Panc1 (cell line): ENCODE measurements around the gene RASSF10. TPM values are rescaled to one million over a fixed set of nuclear protein-coding genes. Genes with fewer than 3 reads are reported as not detected.

Experiments
- ATAC-seq: fragments of 200-7000 bp; cut with Tn5 transposase; 2 replicates; pipeline ENCODE4 v1.9.1; 2020; ENCODE audit warnings: mild to moderate bottlenecking, moderate library complexity
- BruUV-seq: library from RNA; stranded (reverse); fragments of 400-500 nt; replicated peaks from 2 replicates; lab custom pipeline; 2021; lab: Mats Ljungman, UMichigan
- CTCF ChIA-PET: fragments of 300-600 bp; sonication (Branson Sonifier 250); formaldehyde crosslinking; loops from one replicate; lab custom pipeline; 2022; ENCODE audit warnings: antibody characterized with exemption; lab: Charles Lee
- POLR2A ChIA-PET: fragments of 300-600 bp; sonication (Branson Sonifier 250); formaldehyde crosslinking; loops from one replicate; lab custom pipeline; 2022; ENCODE audit warnings: antibody characterized with exemption; lab: Charles Lee
- DNase-seq: peaks from one replicate; pipeline ENCODE4 v3.0.0-alpha.2; 2010; ENCODE audit warnings: low read depth, low spot score
- H3K27ac ChIP-seq: 2 replicates; pipeline ENCODE4 v1.5.1; 2011; ENCODE audit warnings: mild to moderate bottlenecking, low read length, inconsistent platforms
- H3K27me3 ChIP-seq: fragments of 200-500 bp; sonication (Bioruptor generic); 2 replicates; pipeline ENCODE4 v1.6.0; 2014; ENCODE audit warnings: low read length, inconsistent platforms; ENCODE audit not compliant: control insufficient read depth, insufficient read depth
- H3K36me3 ChIP-seq: fragments of 200-500 bp; sonication (Bioruptor generic); 2 replicates; pipeline ENCODE4 v1.5.1; 2014; ENCODE audit warnings: inconsistent platforms, mild to moderate bottlenecking, low read length, moderate library complexity; ENCODE audit not compliant: control insufficient read depth, insufficient read depth
- H3K4me1 ChIP-seq: 2 replicates; pipeline ENCODE4 v1.5.1; 2011; ENCODE audit warnings: inconsistent platforms, mild to moderate bottlenecking, low read length, moderate library complexity; ENCODE audit not compliant: control insufficient read depth, insufficient read depth
- H3K4me3 ChIP-seq, 2 experiments: 2 replicates each; pipeline ENCODE4 v1.5.1; 2011 to 2012; ENCODE audit warnings: low read depth in 2 of 2, low read length in 2 of 2, mild to moderate bottlenecking in 2 of 2, inconsistent platforms in 1 of 2, moderate library complexity in 1 of 2
- H3K9me3 ChIP-seq: fragments of 200-500 bp; sonication (Bioruptor generic); 2 replicates; pipeline ENCODE4 v1.5.1; 2014; ENCODE audit warnings: low read depth, mild to moderate bottlenecking, inconsistent platforms, low read length, moderate library complexity; ENCODE audit not compliant: control insufficient read depth, insufficient read depth
- CTCF ChIP-seq: fragments of 450-650 bp; IDR thresholded peaks from 2 replicates; pipeline ENCODE4 v1.5.1; 2017; ENCODE audit warnings: mild to moderate bottlenecking
- POLR2AphosphoS5 ChIP-seq: IDR thresholded peaks from 2 replicates; pipeline ENCODE4 v1.6.1; 2012; ENCODE audit warnings: mild to moderate bottlenecking, low read depth, low read length, moderate library complexity
- REST ChIP-seq, 2 experiments: IDR thresholded peaks; 2 replicates each; pipeline ENCODE4 v1.6.1; 2011 to 2012; ENCODE audit warnings: low read depth in 2 of 2, control low read depth in 1 of 2, low read length in 1 of 2, mild to moderate bottlenecking in 1 of 2, moderate library complexity in 1 of 2; ENCODE audit not compliant: insufficient read depth in 1 of 2
- SIN3A ChIP-seq: IDR thresholded peaks from 2 replicates; pipeline ENCODE4 v1.6.1; 2012; ENCODE audit warnings: low read depth, mild to moderate bottlenecking, low read length, moderate library complexity, borderline replicate concordance; ENCODE audit not compliant: insufficient read depth
- TCF7L2 ChIP-seq: IDR thresholded peaks from 2 replicates; pipeline ENCODE4 v1.6.1; 2011; ENCODE audit warnings: mild to moderate bottlenecking, low read depth, low read length, inconsistent platforms
- in situ Hi-C: cut with HindIII; loops from 2 replicates; pipeline ENCODE4 v1.10.0; 2016; ENCODE audit warnings: low sequenced_read_pairs, low pct_unique_long_range_greater_than_20kb
- intact Hi-C: fragments of 100-400 bp; cut with micrococcal nuclease; formaldehyde crosslinking; loops from one replicate; pipeline ENCODE4 v1.10.0; 2022; ENCODE audit not compliant: unreplicated experiment
- total RNA-seq: library from RNA; stranded (reverse); gene quantifications from one replicate; pipeline ENCODE4 v1.2.1, GENCODE V29; 2021; ENCODE audit not compliant: unreplicated experiment

RASSF10 gene
- total RNA-seq, 1 experiment from 2014 or later = not detected

GRCh38 chr11:12993626-12994025 is 15.5 kb upstream of the RASSF10 start:
- in situ Hi-C loops = no loop called here
- no peak for ATAC-seq

GRCh38 chr11:12994476-12994875 is 14.6 kb upstream of the RASSF10 start:
- intact Hi-C loops = no loop called here

More at GRCh38 chr11:12993626-12994025, 15.5 kb upstream of the RASSF10 start:
- no peak for TF ChIP-seq SIN3A
- TF ChIP-seq REST (IDR thresholded peaks at IDR 0.05; ENCODE audit: insufficient read depth in 1 of 2, low read depth in 2 of 2, low read length in 1 of 2) = no peak
- TF ChIP-seq POLR2AphosphoS5 = no peak
- no peak for TF ChIP-seq CTCF
- TF ChIP-seq TCF7L2 = no peak
- POLR2A ChIA-PET = no interaction called here
- Histone ChIP-seq H3K4me1 (no peaks in the 10 kb centered on the region), H3K4me3 (no peak overlapping the region), H3K27me3 (peaks cover 7% of the 10 kb centered on the region), H3K27ac (no peak overlapping the region), H3K36me3 (no peaks in the 10 kb centered on the region), H3K9me3 (no peaks in the 10 kb centered on the region)
- BruUV-seq = no TSS peak
- CTCF ChIA-PET = no interaction called here
- no peak for DNase-seq
- intact Hi-C loops = no loop called here

More at GRCh38 chr11:12994476-12994875, 14.6 kb upstream of the RASSF10 start:
- H3K27ac ChIP-seq = no peak overlapping the region
- peaks cover 11% of the 10 kb centered on the region for H3K27me3 ChIP-seq
- no peaks in the 10 kb centered on the region for H3K9me3 ChIP-seq
- in situ Hi-C loops = no loop called here
- TF ChIP-seq REST (IDR thresholded peaks at IDR 0.05; ENCODE audit: insufficient read depth in 1 of 2, low read depth in 2 of 2, low read length in 1 of 2) (no peak), TCF7L2 (no peak), POLR2AphosphoS5 (no peak), SIN3A (no peak)
- ATAC-seq (no peak), DNase-seq (no peak)
- no peaks in the 10 kb centered on the region for H3K4me1 ChIP-seq
- no TSS peak for BruUV-seq
- CTCF ChIA-PET = no interaction called here
- POLR2A ChIA-PET = no interaction called here
- H3K36me3 ChIP-seq = no peaks in the 10 kb centered on the region
- no peak overlapping the region for H3K4me3 ChIP-seq
